DND-41 (cell line): ENCODE data around the gene SLC6A9.

Experiments
- EZH2 ChIP-seq: IDR thresholded peaks from 3 replicates; pipeline ENCODE4 v1.6.1; 2012; ENCODE audit warnings: borderline replicate concordance, low read depth, mild to moderate bottlenecking, moderate library complexity, low read length, inconsistent platforms; ENCODE audit not compliant: severe bottlenecking
- TF ChIP-seq, protein P1 (sequence below): IDR thresholded peaks from 2 replicates; pipeline ENCODE4 v1.5.1; 2012; ENCODE audit warnings: borderline replicate concordance, low read length, moderate library complexity, mild to moderate bottlenecking; ENCODE audit not compliant: poor library complexity, severe bottlenecking; ENCODE audit errors: extremely low read depth

DNA sequence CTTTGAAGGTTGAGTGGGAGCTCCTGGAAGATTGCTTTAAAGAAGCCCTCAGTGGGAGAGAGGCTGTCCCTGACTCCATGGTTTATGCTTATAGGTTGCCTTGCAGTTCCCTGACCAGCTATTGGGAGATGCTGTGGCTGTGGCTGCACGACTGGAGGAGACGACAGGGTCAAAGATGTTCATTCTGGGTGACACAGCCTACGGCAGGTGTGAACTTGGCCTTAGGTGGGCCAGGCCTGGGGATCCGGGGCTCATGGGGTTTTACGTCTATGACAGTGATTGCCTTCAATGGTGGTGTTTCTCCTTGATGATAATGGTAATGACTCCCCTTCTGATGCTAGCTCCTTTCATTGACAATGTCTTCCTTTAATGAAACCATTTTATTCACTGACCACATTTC is 60.8 kb downstream of the SLC6A9 start:
- TF ChIP-seq, protein P1, sequence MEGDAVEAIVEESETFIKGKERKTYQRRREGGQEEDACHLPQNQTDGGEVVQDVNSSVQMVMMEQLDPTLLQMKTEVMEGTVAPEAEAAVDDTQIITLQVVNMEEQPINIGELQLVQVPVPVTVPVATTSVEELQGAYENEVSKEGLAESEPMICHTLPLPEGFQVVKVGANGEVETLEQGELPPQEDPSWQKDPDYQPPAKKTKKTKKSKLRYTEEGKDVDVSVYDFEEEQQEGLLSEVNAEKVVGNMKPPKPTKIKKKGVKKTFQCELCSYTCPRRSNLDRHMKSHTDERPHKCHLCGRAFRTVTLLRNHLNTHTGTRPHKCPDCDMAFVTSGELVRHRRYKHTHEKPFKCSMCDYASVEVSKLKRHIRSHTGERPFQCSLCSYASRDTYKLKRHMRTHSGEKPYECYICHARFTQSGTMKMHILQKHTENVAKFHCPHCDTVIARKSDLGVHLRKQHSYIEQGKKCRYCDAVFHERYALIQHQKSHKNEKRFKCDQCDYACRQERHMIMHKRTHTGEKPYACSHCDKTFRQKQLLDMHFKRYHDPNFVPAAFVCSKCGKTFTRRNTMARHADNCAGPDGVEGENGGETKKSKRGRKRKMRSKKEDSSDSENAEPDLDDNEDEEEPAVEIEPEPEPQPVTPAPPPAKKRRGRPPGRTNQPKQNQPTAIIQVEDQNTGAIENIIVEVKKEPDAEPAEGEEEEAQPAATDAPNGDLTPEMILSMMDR = no peak
- TF ChIP-seq EZH2 = no peak
